Effector CD4-positive, alpha-beta T cell (primary cell): ENCODE measurements around the gene CPN2.

Experiments used
- DNase-seq: peaks from one replicate; pipeline ENCODE4 v3.0.0-alpha.2; 2020

The CPN2 gene

DNA sequence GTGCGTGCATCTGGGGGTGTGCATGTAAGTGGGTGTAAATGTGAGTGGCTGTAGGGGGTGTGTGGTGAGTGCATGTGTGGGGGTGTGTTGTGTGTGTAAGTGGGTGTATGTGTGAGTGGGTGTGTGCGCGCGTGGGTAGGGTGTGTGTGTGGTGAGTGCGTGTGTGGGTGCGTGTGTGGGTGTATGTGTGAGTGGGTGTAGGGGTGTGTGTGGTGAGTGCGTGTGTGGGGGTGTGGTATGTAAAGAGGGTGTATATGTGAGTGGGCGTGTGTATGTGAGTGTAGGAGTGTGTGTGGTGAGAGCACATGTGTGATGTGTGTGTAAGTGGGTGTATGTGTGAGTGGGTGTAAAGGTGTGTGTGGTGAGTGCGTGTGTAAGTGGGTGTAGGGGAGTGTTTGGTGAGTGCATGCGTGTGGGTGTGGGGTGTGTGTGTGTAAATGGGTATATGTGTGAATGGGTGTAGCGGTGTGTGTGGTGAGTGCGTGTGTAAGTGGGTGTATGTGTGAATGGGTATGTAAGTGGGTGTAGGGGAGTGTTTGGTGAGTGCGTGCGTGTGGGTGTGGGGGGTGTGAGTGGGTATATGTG is 916 bp upstream of the CPN2 start:
- DNase-seq: no peak

DNA sequence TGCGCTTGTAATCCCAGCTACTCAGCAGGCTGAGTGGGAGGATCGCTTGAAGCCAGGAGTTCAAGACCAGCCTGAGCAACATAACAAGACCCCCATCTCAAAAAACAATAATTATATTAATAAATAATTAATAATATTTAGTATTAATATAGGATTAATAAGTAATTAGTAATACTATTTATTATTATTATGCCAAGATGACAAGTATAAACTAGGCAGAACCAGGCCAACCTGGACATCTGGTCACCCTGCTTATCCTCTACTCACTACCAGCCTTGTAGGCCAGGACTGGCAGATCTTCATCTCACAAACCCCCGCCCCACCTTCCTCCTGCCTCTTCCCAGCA is 429 bp downstream of the CPN2 start:
- no peak for DNase-seq

- DNase-seq: no peak
Measured at GRCh38 chr3:194348354-194348753, 2.8 kb downstream of the CPN2 start.

- DNase-seq: no peak
Measured at GRCh38 chr3:194346621-194347020, 4.5 kb downstream of the CPN2 start.

DNA sequence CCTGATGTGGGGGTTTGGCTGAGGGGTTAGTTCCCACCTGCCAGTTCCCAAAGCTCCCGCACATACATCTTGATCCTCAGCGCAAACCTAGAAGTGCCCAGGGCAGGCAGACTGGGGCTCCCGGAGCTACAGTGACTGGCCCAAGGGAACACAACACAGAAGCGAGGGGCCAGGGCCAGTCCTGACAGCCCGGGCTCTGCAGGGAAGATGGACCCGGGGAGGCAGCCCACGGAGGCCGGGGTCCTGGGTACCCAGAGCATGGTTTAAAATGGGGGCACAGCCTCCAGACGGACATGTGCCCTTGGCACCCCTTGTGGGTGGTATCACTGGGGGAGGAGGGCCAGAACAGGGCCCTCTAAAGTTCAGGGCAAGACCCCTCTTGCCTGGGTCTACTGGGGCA is 5.1 kb downstream of the CPN2 start:
- DNase-seq: no peak

DNA sequence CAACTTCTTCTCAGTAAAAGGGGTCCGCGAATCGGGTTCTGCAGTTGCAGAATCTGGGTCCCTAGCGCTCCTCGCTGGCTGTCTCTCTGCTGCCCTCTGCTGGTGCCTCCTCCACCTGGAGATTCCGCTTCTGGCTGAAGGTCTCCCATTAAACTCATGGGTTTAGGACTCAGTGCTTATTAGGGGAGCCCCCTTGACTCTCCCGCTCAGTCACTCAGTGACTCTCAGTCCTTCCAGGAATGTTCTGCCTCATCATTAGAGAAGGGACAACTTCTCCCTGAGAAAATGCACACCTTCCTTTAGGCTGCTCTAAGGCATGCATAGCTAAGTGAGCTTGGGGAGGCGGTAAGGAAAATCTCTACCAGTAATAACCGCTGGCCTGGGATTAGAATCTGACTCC is 7.1 kb downstream of the CPN2 start:
- DNase-seq: peak; percentile 68

GRCh38 chr3:194343561-194343893 is 7.6 kb downstream of the CPN2 start:
- DNase-seq: no peak

DNA sequence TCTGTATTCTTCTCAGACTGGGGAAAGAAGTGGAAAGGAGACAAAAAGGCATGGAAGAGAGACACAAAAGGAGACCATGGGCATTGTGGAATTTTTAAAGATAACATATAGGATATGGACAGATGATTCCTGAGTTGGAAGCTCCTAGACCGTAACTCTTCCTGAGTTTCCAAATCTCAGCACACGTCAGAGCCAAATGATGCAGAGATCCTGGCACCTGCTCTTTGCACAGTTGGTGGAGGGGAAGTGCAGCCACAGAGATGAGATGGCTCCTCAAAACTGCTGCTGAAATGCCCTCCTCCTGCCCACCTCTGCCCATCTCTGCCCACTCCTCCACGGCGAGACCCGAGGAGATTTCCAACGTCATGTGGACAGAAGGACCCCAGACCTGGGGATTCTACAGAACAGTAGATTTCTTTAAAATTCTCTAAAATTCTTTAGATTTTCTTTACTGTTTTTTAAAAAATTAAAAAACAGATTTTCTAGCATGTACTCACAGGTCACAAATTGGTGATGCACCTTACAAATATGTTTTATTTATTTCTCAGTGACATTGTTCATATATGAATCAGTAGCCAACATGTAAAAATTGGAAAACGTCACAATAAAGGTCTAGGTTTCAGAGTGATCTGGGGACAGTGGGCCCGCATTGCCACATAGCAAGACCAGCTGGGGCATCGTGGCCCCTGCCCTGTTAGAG is 8.1 kb downstream of the CPN2 start:
- DNase-seq: no peak

DNA sequence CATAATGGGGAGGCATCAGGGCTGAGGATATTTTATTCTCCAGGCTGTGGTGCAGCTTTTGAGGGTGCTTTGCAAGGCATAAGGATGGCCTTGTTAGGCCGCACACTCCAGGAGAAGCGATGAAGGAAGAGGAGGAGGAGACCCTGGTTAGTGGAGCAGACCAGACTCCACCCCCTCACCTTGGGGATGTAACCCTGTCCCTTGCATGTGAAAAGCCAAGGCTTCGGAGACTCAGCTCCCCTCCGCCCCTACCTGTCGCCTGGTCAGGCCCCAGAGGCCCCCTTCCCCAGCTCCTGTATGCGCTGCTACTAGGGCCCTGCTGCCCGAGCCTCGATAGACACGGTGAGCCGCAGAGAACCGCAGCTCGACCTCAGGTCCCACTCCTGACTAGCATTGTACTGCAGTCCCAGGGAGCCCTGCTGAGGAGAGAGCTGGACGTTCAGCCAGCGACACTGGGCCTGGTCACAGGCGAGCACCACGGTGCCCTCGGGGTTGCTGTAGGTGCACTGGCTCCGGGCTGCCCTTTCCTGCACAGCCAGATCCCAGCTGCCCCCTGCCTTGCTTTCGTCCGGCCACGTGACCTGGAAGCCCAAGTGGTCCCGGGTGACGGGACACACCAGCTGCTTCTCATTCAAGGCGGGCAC is 10.2 kb downstream of the CPN2 start:
- DNase-seq: no peak

- DNase-seq: no peak
Measured at GRCh38 chr3:194339840-194340239, 11.3 kb downstream of the CPN2 start.

DNA sequence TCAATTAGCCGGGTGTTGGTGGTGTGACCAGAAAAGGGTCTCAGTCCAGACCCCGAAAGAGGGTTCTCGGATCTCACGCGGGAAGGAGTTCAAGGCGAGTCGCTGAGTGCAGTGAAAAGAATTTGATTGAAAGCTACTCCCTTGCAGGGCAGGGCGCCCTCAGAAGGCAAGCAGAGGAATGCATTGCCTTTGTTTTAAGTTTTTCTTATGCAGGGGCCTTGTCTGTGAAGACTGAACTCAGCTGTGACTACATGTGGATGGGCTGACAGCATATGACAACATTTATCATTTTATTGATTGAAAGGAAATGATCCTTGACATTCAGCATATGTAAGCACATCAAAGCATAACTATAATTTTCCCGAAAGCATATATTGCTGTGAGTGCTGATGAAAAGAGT is 11.8 kb downstream of the CPN2 start:
- DNase-seq: no peak

DNA sequence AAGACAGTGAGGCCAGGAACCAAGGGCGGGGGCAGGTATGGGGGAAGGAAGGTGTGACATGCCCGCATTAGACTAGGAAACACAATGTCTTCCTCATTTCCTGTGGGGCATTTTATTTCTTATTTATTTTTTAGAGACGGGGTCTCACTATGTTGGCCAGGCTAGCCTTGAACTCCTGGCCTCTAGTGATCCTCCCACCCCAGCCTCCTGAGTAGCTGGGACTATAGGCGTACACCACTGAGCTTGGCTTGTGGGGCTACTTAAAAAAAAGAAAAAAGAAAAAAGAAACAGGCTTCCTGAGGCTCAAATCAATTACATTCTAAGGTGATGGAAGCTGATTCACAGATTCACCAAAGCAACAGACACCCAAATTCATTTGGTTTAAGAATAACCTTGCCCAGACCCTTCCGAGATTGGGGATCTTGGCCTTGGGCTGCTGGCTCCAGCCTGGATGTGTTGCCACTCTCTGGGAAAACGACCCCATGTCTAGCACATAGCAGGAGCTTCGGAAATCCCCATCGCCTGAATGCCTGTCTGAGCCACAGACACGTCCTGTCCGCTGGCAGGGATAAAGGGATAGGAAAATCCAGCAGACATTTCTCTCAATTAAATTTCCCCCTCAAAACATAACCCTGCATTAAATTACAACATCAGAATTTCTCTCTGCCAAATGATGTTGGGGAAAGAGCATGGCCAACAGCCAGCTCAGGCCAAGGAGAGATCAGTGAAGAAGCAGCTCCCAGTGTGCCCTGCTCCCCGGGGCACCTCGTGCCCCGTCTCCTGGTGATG is 13.0 kb downstream of the CPN2 start:
- no peak for DNase-seq

- DNase-seq: no peak
Measured at GRCh38 chr3:194336601-194337355, 14.3 kb downstream of the CPN2 start.

- no peak for DNase-seq
Measured at GRCh38 chr3:194333981-194334320, 17.2 kb downstream of the CPN2 start.

DNA sequence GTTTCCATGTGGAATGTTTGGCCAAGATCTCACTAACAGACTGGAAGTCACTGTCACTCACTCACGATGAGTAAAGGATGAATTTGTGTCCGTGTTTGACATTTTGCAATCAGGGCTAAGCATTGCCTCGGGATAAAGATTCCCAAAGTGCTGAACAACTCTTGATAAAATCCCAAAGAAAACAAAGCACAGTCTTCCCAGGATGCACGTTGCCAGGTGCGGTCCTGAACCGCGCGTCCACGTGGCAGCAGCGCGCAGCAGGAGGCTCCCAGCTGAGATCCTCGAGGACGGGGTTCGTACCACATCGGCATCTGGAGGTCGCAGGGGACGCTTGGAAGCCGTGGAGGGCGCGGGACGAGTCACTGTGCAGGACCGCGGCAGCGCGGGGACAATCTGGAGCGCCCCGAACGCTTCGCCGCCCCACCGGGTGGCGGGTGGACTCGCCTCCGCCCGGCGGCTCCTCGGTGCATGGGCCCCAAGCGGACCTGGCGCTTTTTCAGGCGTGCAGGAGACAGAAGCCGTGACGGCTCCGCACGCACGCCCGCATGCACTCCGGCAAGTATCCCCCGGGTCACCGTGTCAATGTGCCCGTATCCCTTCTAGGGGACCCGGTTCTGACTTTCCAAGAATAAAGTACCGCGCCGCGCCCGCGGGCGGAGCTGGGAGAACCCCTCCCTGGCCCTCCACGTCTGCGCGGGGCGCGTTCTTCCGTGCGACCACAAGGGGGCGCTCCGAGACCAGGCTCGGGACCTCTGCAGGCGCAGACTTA is 17.7 kb downstream of the CPN2 start:
- DNase-seq: peak; percentile 82

- no peak for DNase-seq
Measured at GRCh38 chr3:194332858-194333211, 18.3 kb downstream of the CPN2 start.

GRCh38 chr3:194330579-194330978 is 20.5 kb downstream of the CPN2 start:
- DNase-seq: no peak

DNA sequence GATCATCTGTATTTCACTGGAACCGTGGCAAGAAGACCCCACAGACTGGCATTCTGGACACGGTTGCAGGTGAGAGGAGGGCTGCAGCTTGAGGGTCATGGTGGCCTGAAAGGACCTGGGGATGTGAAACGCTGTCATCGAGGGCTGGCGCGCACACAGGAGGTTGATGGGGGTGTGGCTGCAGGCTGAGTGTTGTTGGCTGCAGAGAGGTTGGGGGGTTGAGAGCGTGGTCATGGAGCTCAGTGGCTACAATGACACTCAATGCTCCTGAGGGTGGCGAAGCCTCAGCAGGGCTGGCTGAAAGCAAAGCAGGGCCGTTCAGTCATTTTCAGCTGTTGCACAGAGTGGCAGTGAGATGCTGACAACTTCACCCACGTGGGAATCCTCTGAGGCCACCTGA is 21.0 kb downstream of the CPN2 start:
- DNase-seq: no peak

GRCh38 chr3:194329583-194329965 is 21.6 kb downstream of the CPN2 start:
- no peak for DNase-seq

DNA sequence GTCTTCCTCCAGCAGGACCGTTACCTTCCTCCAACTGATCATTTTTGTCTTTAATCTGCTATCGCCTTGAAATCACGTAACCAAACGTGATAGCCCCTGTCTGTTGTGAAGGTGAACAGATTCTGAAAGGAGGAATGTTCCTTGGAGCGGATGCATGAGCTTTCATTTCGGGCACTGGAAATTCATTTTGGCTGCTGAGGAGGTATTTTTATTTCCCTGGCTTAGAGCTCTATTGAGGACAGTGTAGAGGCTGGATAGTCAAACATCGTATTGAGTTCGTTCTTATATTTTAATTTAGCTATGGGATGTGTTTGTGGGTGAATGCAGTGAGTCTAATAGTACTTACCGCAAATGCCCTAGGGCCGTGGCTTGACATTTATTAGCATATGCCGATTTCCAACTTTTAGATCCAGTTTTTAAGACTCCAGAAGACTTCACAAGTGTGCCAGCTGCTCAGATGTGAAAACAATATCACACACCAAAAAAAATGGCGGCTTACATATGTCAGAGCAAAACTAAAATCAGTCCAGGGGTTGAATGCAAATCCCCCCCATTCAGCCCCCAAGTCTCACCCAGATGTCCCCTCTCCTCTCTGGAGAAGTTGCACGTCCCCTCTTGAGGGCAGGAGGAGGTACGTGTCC is 22.1 kb downstream of the CPN2 start:
- DNase-seq: no peak

GRCh38 chr3:194328053-194328657 is 23.0 kb downstream of the CPN2 start:
- no peak for DNase-seq
